Stimulated activated CD8-positive, alpha-beta memory T cell treated with anti-CD3 and anti-CD28 coated beads, Interleukin-4, amount 100 ng/mL, for 1 hour (primary cell): Measurements from ENCODE around the gene TNRC6B.

Experiments
- DNase-seq, 2 donors: peaks; one replicate each; pipeline ENCODE4 v3.0.0-alpha.2; 2020; ENCODE audit warnings: low read depth in 2 of 2, low spot score in 1 of 2

Gene TNRC6B

GRCh38 chr22:40238425-40239344, 61.0 kb downstream of the TNRC6B start:
- no peak for DNase-seq

GRCh38 chr22:40239345-40239683, 61.6 kb downstream of the TNRC6B start:
- no peak for DNase-seq

- DNase-seq: no peak
Observed at GRCh38 chr22:40240160-40240559, 62.4 kb downstream of the TNRC6B start.

GRCh38 chr22:40240686-40241085, 63.0 kb downstream of the TNRC6B start:
- DNase-seq: no peak

- DNase-seq: no peak
Observed at GRCh38 chr22:40241200-40241763, 63.6 kb downstream of the TNRC6B start.

DNA sequence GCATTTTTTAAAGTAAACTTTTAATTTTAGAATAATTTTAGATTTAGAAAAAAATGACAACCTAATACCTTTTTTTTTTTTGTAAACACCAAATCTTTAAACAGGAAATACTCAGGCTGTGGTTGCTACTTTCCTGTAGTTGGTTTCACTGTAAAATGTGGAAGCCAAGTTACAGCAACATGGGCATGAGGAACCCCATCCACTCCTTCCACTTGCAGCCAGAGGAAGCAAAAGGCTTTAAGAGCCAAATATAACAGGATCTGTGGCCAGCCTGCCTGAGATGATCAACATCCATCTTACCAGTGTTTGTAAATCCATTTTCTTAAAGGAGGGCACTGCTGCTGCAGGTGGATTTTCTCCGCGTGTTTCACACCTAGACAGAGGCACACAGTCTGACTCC, 66.2 kb downstream of the TNRC6B start:
- DNase-seq: no peak

- DNase-seq: no peak
Observed at GRCh38 chr22:40244586-40244985, 66.9 kb downstream of the TNRC6B start.

GRCh38 chr22:40247976-40248375, 70.3 kb downstream of the TNRC6B start:
- peak; percentile 37 to 39 for DNase-seq

- DNase-seq: no peak
Observed at GRCh38 chr22:40249286-40249685, 71.6 kb downstream of the TNRC6B start.

DNA sequence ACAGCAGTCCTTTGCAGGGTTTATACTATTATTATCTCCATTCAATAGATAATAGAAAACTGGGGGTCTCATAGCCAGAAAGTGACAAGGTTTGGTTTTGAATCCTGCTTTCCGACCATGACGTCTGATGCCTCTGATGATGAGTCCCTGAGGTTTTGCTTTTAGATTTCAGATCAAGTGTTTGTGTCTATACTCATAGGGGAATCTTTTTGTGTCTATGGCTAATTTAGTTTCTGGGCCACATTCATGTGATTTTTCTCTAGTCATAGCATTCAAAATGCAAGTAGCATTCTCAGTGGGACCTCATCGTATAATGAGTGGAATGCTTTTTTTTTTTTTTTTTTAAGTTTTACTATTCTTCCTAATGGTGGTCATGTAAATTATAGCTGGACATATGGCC, 72.9 kb downstream of the TNRC6B start:
- no peak for DNase-seq

DNA sequence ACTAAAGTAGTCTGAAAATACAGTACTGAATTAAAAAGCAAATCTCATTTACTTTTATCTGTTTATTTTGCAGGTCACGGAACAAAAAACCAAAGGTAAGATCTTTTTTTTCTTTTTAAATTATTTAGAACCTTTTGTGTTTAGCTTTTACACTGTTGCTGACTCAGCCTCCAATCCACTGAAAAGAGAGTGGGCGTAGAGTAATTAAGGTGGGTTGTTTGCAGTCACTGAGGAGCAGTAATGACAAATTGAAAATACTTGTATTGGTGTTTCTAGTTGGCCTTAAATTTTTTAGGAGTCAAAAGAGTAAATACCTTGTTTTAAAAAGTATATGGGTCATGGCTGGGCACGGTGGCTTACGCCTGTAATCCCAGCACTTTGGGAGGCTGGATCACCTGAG, 73.4 kb downstream of the TNRC6B start:
- DNase-seq: no peak

DNA sequence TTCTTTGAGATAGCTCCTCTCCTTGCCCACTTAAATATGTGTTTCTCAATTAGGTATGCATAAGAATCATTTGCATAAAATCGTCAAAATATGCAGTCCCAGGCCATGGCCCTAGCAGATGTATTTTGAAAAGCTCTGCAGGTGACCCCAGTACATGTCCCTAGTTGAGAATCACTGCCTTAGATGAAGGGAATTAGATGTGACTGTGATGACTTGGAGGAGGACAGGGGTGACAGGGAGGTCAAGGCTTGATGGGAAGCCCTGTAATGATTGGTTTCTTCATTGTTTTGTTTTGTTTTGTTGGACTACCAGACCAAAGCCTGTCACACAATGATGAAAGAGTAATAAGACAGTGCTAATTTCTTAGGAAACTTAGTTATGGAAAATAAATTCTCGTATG, 74.4 kb downstream of the TNRC6B start:
- no peak for DNase-seq

GRCh38 chr22:40256516-40256915, 78.8 kb downstream of the TNRC6B start:
- DNase-seq: no peak

DNA sequence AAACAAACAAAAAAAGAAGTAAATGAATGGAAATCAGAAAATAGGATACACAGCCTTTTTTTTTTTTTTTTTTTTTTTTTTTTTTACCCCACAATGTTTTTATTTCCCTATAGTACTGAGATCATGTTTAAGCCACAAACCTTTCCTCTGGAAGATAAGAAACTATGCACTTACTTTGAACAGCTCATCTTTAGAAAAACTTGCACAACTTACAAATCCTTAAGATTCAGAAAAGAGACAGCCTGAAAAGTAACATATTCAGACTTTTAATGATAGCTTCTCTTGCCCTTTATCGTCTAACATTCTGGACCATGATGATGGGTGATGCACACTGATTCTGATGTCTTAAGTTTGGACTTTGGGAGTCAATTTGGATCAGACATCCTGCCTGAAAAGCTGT, 80.3 kb downstream of the TNRC6B start:
- no peak for DNase-seq

GRCh38 chr22:40258501-40258915, 80.8 kb downstream of the TNRC6B start:
- DNase-seq: no peak

- DNase-seq: no peak
Observed at GRCh38 chr22:40261783-40262182, 84.1 kb downstream of the TNRC6B start.

DNA sequence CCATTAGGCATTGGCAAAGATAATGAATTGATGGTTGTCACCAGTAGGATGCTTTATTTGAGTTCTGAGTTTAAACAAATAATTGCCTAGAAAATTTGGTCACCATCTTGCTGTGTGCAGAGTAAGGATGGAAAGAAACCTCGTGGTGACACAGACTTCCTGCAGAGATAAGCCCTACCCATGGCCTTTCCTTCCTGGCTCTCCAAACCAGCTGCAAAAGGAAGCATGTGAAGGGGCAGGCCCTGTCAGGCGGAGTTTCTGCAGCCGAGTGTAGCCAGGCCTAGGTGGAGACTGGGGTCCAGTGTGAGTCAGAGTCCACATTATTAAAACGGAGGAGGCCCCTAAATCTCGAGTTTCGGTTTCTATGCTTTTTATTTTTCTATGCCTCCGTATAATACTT, 85.5 kb downstream of the TNRC6B start:
- DNase-seq: no peak

- no peak for DNase-seq
Observed at GRCh38 chr22:40265783-40266182, 88.1 kb downstream of the TNRC6B start.

DNA sequence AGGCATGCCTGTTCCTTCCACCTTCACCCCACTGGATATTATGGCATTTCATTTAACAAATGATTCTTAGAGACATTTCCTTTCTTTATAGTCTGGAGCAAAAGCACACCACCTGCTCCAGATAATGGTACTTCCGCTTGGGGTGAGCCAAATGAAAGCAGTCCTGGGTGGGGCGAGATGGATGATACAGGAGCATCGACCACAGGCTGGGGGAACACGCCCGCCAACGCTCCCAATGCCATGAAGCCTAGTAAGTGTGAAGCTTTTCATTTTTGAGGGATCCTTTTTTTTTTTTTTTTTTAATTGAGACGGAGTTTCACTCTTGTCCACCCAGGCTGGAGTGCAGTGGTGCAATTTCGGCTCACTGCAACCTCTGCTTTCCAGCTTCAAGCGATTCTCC, 92.3 kb downstream of the TNRC6B start:
- no peak for DNase-seq

DNA sequence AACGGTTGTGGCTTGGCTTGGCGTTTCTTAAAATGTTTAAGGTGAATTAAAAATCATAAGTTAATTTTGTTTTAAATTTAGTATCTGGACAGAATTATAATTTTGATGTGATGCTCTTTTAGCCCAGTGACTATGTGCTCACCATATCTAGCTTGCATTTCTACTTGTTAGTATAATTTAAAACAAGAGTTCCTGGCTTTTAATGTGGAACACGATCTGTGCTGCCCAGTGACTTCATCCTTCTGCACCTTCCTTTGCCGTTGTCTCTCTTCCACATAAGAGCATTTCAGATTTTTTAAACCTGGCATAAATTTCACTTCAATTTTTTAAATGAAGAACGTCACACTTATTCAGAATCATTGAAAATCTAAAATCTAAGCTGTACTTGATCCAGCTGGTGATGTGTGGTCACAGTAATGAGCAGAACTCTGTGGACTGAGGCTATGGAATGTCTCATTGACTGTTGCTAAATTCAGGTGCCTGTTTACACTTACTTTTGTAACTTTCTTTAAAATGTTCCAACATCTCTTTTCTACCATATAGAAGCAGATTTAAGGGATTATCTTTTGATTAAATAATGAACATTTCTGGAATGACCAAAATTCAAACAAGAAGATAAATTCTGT, 93.1 kb downstream of the TNRC6B start:
- DNase-seq: no peak

- DNase-seq: no peak
Observed at GRCh38 chr22:40271440-40271839, 93.7 kb downstream of the TNRC6B start.

- no peak for DNase-seq
Observed at GRCh38 chr22:40273319-40273718, 95.6 kb downstream of the TNRC6B start.
